GM19468 (cell line): ENCODE results near the gene TMEM203.

Experiments
- ATAC-seq: cut with Tn5 transposase; IDR thresholded peaks from one replicate; pipeline ENCODE4 v1.9.1; 2021; ENCODE audit warnings: mild to moderate bottlenecking, moderate library complexity, moderate number of reproducible peaks; ENCODE audit not compliant: unreplicated experiment; ENCODE audit errors: extremely low read depth

TMEM203 gene

GRCh38 chr9:137157618-137158415 is 47.6 kb downstream of the TMEM203 start:
- no peak for ATAC-seq

GRCh38 chr9:137156567-137157375 is 48.7 kb downstream of the TMEM203 start:
- no peak for ATAC-seq
